ENCODE measurements around the gene FAM149B1.
"Not testable (repeated sequence)": the region's sequence is repeated elsewhere in the genome, so short reads cannot be mapped to it uniquely, and the experiment has no call there.

Gene FAM149B1

DNA sequence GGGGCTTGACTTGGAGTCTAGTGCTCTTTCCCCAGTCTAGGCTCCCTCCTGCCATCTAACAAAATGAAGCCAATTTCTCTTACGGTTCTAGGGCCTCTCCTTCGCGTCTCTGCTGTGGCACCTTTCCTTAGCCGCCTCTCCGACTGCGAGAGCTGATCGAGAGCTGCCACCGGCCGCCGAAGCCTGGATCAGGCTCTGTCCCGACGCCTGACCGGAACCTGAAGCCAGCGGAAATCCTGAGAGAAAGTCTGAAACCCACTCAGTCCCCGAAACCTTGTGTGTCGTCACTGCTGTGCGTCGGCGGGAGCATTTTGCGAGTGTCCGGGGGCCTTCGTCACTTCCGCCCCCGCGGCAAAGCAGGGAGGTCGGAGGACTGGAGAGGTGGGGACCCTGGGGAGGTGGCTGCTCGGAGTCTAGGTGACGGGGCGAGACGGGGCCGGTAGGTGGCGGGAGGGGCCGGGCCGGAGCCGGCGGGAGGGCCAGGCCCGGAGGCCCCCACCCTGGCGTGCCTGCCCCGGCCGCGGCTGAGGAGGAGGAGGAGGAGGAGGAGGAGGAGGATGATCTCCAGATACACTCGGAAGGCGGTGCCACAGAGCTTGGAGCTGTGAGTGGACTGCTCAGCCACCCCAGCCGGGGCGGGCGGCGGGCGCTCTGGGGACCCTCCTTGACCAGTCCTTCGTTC, at the start of gene FAM149B1, which contains the start of gene ECD:
Gene FAM149B1 (plus strand): TSS at position 337 of the 682 bp plus-strand sequence. CDS start 221 bp downstream, at position 558.
Gene ECD (minus strand): TSS at position 226 of the 682 bp plus-strand sequence. CDS start 4,071 bp downstream, outside the sequence.
- DNase-seq (ENCODE audit: low spot score): peak; percentile 94

DNA sequence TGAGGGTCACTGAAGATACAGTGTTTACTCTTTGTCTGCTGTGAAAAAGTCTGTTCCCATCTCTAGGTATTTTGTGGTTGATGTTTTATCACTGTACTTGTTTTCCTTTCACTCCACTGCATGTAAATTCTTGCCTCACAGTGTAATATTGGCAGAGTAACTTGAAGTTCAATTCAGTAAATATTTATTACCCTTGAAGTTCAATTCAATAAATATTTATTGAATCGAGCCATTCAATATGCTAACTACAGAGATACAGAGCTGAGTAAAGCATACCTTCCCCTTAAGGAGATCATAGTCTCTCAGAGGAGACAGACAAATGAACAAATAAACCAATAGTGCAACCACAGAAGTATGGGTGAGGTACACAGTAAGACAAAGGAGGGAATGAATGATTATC, 48.5 kb upstream of the FAM149B1 start:
- no peak for DNase-seq (ENCODE audit: low spot score)

- no peak for DNase-seq (ENCODE audit: low spot score)
Observed at GRCh38 chr10:73119952-73120351, 48.0 kb upstream of the FAM149B1 start.

DNA sequence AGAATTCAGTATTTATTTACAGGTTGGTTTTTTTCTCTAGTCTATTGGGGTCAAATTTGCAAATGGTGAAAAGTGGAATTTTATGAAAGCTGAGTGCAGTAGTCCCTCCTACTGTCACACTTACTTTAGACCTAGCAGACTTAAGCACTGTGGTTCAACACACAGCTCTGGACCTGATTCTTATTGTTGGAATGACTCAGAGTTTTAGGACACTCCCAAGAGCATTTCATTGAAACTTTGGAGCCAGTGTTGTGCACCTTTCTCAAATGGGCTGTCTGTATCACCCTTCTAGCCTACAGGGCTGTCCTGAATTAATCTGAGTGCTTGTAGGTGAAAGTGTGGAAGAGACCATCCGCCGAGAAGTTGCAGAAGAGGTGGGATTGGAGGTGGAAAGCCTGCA, 41.6 kb upstream of the FAM149B1 start:
- no peak for DNase-seq (ENCODE audit: low spot score)

- DNase-seq (ENCODE audit: low spot score): no peak
Observed at GRCh38 chr10:73131301-73131700, 36.6 kb upstream of the FAM149B1 start.

DNA sequence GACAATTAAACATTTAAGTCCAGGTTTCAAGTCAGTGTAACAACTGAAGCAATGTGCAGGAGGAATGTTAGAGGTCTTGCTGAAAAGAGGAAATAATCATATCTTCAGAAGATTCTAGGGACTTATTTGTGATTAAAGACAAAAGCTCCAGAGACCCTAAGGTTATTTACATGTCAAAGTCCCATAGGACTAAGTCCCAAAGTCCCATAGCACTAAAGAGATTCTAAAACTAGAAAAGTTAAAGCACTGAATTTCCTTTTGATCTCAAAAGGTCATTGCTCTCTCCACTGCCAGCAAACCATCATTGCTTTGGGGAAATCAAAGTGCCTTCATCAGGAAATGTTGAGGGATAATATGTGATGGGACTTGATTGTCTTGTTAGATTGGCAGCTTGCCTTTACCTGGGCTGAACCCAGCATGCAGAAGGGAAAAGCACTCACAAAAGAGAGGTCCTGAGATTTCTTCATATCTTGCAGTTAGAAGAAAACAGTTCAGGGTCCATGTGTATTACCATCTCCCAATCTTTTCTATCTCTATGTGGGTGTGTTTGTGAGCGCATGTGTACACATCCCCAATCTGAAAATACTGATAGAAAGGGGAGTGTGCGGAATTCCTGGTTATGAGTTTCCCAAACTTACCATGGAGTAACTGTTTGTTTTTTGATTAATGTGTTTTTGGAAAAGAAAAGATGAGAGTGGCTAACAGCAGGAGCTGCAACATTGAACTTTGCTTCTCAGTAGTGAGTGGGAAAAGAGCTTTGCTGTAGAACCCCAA, 35.8 kb upstream of the FAM149B1 start:
- DNase-seq (ENCODE audit: low spot score): no peak

- no peak for DNase-seq (ENCODE audit: low spot score)
Observed at GRCh38 chr10:73134727-73135126, 33.2 kb upstream of the FAM149B1 start.

DNA sequence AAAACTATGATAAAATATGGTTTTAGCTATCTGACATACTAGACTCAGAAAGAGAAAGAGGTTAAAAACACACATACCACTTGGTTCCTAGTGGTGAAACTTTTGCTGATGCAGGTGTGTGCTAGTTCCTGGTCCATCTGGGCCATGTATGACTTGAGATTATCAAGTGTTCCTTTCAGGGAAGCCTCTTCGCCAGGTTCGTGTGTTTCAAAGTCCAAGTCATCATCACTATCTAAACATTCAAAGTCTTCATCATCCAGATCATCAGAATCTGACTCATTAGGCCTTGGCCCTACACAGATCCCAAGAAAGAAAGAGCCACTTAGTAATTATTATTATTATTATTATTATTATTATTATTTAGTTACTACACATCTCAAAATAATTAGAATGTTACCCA, 31.3 kb upstream of the FAM149B1 start:
- DNase-seq (ENCODE audit: low spot score): no peak

- DNase-seq (ENCODE audit: low spot score): no peak
Observed at GRCh38 chr10:73139251-73139650, 28.7 kb upstream of the FAM149B1 start.

- no peak for DNase-seq (ENCODE audit: low spot score)
Observed at GRCh38 chr10:73141603-73142002, 26.3 kb upstream of the FAM149B1 start.

DNA sequence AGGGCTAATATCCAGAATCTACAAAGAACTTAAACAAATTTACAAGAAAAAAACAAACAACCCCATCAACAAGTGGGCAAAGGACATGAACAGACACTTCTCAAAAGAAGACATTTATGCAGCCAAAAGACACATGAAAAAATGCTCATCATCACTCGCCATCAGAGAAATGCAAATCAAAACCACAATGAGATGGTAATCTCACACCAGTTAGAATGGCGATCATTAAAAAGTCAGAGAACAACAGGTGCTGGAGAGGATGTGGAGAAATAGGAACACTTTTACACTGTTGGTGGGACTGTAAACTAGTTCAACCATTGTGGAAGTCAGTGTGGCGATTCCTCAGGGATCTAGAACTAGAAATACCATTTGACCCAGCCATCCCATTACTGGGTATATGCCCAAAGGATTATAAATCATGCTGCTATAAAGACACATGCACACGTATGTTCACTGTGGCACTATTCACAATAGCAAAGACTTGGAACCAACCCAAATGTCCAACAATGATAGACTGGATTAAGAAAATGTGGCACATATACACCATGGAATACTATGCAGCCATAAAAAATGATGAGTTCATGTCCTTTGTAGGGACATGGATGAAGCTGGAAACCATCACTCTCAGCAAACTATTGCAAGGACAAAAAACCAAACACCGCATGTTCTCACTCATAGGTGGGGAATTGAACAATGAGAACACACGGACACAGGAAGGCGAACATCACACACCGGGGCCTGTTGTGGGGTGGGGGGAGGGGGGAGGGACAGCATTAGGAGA, 17.1 kb upstream of the FAM149B1 start:
- DNase-seq (ENCODE audit: low spot score): not testable (repeated sequence)

- no peak for DNase-seq (ENCODE audit: low spot score)
Observed at GRCh38 chr10:73152009-73152408, 15.9 kb upstream of the FAM149B1 start.

DNA sequence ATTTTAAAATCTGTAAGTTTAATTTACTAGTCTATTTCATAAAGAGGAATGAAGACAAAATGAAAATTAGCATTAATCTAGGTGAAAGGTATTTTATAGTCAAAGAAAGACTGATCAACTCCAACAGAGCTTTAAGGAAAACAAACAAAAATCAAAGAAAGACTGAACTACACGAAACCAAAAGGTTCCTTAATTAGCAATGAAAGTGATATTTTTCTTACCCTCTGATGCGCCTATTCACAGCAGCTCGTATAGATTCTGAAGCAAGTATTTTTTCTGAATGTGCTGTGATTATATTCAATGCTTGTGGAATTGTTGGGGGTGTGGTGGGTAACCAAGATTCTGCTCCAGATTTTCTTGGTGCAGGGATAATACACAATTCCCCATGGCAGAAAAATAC, 11.9 kb upstream of the FAM149B1 start:
- no peak for DNase-seq (ENCODE audit: low spot score)

- DNase-seq (ENCODE audit: low spot score): peak; percentile 65
Observed at GRCh38 chr10:73159038-73159648, 8.8 kb upstream of the FAM149B1 start.

DNA sequence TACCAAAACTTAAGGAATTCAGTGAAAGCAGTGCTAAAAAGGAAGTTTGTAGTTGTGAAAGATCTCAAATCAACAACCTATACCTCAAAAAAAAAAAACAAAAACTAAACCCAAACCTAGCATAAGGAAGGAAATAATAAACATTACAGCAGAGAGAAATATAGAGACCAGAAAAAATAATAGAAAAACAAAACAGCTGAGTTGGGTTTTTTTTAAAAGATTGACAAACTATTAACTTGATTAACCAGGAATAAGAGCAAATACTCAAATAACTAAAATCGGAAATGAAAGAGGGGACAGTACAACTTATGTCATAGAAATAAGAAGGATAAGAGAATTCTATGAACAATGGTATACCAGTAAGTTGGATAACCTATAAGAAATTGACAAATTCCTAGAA, 6.8 kb upstream of the FAM149B1 start:
- no peak for DNase-seq (ENCODE audit: low spot score)

DNA sequence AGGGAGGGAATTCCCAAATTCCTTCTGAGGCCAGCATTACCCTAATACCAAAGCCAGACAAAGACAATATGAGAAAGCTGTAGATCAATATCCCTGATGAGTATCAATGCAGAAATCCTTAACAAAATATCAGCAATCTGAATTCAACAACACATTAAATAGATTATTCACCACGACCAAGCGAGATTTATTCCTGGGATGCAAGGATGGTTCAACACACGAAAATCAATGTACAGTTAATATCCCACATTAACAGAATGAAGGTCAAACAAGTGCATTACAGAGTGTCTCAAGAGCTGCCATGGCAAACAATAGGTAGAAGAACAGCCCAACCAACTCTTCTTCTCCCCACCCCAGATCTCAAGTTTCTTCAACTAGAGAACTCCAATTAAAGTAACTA, 6.3 kb upstream of the FAM149B1 start:
- DNase-seq (ENCODE audit: low spot score): no peak

GRCh38 chr10:73163096-73163495, 4.8 kb upstream of the FAM149B1 start:
- no peak for DNase-seq (ENCODE audit: low spot score)

DNA sequence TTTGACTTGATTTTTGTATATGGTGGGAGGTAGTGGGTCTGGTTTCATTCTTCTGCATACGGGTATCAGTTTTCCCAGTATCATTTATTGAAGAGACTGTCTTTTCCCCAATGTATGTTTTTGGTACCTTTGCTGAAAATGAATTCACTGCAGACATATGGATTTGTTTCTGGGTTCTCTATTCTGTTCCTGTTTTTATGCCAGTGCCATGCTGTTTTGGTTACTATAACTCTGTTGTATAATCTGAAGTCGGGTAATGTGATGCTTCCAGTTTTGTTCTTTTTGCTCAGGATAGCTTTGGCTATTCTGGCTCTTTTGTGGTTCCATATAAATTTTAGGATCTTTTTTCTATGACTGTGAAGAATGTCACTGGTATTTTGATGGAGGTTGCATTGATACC, 947 bp upstream of the FAM149B1 start:
- no peak for DNase-seq (ENCODE audit: low spot score)

DNA sequence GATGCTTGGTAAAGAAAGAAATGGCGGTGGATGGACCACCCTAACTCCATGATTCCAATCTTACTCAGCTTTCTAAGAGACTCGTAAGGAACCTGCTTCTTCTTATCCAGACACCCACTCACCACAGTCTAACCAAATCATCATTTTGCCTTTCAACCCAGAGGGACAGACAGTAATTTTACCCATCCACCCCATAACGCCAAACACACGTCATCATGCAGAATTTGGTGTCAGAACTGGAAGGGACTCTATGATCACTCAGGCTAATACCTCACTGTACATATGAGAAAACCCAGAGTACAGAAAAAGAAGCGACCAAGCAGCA, 499 bp upstream of the FAM149B1 start:
- no peak for DNase-seq (ENCODE audit: low spot score)

DNA sequence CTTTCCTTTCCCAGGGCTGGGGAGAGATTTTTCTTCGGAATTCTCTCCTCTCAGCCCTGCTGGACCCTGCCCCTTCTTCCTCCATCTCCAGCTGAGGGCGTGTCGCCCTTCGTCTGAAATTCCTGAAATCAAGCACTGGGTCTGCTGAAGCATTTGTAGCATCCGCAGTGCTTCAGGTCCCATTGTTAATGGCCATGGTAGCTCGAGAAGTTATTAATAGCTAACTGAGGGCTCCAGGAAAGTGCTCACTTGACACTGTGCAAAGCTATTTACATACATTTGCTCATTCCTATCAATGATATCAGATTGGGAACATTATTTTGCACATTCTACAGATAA, 515 bp downstream of the FAM149B1 start:
- DNase-seq (ENCODE audit: low spot score): no peak

- DNase-seq (ENCODE audit: low spot score): no peak
Observed at GRCh38 chr10:73169320-73169719, 1.4 kb downstream of the FAM149B1 start.

- DNase-seq (ENCODE audit: low spot score): no peak
Observed at GRCh38 chr10:73172867-73173266, 4.9 kb downstream of the FAM149B1 start.
